GM10266 (cell line): ENCODE results near the gene TRIP4.
"Not testable (repeated sequence)": the region's sequence is repeated elsewhere in the genome, so short reads cannot be mapped to it uniquely, and the experiment has no call there.

Source experiments
- DNase-seq: peaks from one replicate; pipeline ENCODE4 v3.0.0; 2012; ENCODE audit errors: extremely low spot score
- TF ChIP-seq, protein P1 (sequence below): IDR thresholded peaks from 2 replicates; pipeline ENCODE4 v1.5.1; 2012; ENCODE audit warnings: mild to moderate bottlenecking, low read depth; ENCODE audit not compliant: control insufficient read depth, insufficient read depth; ENCODE audit errors: missing control alignments

TRIP4 gene

GRCh38 chr15:64493641-64494040 is 106.0 kb downstream of the TRIP4 start:
- DNase-seq: no peak

GRCh38 chr15:64495968-64496367 is 108.3 kb downstream of the TRIP4 start:
- not testable (repeated sequence) for DNase-seq

More at GRCh38 chr15:64493641-64494040, 106.0 kb downstream of the TRIP4 start:
- TF ChIP-seq, protein P1, sequence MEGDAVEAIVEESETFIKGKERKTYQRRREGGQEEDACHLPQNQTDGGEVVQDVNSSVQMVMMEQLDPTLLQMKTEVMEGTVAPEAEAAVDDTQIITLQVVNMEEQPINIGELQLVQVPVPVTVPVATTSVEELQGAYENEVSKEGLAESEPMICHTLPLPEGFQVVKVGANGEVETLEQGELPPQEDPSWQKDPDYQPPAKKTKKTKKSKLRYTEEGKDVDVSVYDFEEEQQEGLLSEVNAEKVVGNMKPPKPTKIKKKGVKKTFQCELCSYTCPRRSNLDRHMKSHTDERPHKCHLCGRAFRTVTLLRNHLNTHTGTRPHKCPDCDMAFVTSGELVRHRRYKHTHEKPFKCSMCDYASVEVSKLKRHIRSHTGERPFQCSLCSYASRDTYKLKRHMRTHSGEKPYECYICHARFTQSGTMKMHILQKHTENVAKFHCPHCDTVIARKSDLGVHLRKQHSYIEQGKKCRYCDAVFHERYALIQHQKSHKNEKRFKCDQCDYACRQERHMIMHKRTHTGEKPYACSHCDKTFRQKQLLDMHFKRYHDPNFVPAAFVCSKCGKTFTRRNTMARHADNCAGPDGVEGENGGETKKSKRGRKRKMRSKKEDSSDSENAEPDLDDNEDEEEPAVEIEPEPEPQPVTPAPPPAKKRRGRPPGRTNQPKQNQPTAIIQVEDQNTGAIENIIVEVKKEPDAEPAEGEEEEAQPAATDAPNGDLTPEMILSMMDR: no peak

DNA sequence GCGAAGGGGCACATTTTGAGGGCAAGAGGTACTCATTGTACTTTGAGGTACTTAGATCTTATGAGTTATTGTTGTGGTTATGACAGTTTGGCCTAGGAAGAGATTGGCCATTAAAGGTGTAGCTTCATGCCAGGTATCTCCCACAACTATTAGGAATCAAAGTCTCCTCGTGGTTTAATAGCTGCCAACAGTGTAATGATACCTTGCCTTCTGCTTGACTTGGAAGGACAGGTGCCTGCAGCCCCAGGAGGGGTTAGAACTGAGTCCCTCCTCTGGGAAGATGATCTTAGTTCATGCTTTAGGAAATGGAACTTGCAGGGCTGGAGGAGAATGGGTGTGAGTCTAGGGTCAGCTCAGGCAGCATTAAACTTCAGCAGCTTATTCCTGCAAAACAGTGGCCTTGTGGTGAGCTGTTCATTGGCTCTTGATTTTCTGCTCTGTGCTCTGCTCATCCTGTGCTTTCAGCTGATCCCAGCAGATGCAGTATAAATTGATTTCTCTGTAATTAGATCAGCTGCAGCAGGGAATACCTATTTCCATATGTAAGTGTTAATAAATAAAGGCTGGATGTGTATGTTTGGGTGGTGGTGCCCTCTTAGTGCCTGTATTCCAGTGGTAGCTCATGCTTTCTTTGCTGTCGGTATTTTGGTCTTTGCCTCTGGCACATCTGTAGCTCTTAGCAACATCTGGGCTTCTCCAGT is 113.2 kb downstream of the TRIP4 start:
- no peak for DNase-seq
- TF ChIP-seq, protein P1: no peak

DNA sequence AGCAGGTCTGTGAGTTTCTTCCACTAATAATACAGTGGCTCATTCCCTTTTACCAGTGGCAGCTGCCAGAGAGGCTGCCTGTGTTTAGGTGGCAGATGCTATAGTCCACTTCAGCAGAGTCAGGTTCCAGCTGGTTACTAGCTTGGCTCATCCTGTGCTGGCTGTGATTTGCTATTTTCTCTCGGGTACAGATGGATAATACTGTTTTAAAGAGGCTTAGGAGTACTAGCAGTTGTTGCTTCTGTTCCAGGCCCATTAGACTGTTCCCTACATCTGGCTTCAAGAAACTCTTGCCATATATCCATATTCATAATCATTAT is 113.7 kb downstream of the TRIP4 start:
- TF ChIP-seq, protein P1: no peak
- no peak for DNase-seq

GRCh38 chr15:64502151-64502550 is 114.5 kb downstream of the TRIP4 start:
- no peak for DNase-seq
- TF ChIP-seq, protein P1: no peak

DNA sequence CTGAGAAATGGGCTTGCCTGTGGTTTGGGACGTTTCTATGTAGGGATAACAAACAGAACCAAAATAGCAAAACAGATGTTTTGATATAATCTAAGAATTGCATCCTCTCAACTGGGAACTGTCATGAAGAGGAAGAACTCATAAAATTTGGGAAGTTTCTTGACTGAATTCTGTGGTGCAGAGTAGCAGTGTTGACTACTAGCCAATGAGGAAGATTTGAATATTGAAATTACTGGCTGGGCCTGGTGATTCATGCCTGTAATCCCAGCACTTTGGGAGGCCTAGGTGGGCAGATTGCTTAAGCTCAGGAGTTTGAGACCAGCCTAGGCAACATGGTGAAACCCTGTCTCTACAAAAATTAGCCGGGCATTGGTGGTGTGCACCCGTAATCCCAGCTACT is 114.9 kb downstream of the TRIP4 start:
- no peak for DNase-seq
- TF ChIP-seq, protein P1: no peak

GRCh38 chr15:64503197-64503596 is 115.6 kb downstream of the TRIP4 start:
- DNase-seq: no peak
- TF ChIP-seq, protein P1: no peak

- TF ChIP-seq, protein P1: no peak
- DNase-seq: no peak
These were observed 116.0 kb downstream of the TRIP4 start for GRCh38 chr15:64503640-64504039.
